BE2C (cell line): ENCODE data around the gene PLAGL1.
"Not testable (repeated sequence)": the region's sequence is repeated elsewhere in the genome, so short reads cannot be mapped to it uniquely, and the experiment has no call there.

ENCODE experiments used
- DNase-seq: peaks from one replicate; pipeline ENCODE4 v3.0.0-alpha.2; 2020
- H3K27me3 ChIP-seq: fragments of 250-450 bp; sonication (Bioruptor Pico); 2 replicates; pipeline ENCODE4 v1.5.1; 2020; ENCODE audit warnings: mild to moderate bottlenecking
- H3K36me3 ChIP-seq: fragments of 250-450 bp; sonication (Bioruptor Pico); 2 replicates; pipeline ENCODE4 v1.5.1; 2020; ENCODE audit warnings: mild to moderate bottlenecking
- H3K4me1 ChIP-seq: fragments of 250-450 bp; sonication (Bioruptor Pico); 2 replicates; pipeline ENCODE4 v1.5.1; 2020
- H3K4me3 ChIP-seq: 2 replicates; pipeline ENCODE4 v1.5.1; 2011; ENCODE audit warnings: low read depth, low read length
- H3K9me3 ChIP-seq: fragments of 250-450 bp; sonication (Bioruptor Pico); 2 replicates; pipeline ENCODE4 v1.5.1; 2020
- CTCF ChIP-seq: IDR thresholded peaks from 2 replicates; pipeline ENCODE4 v1.5.1; 2012; ENCODE audit warnings: mild to moderate bottlenecking, low read depth, low read length

The PLAGL1 gene

GRCh38 chr6:143929975-143930374 is 78.1 kb downstream of the PLAGL1 start:
- DNase-seq = no peak
- no peak for TF ChIP-seq CTCF

GRCh38 chr6:143928853-143929252 is 79.2 kb downstream of the PLAGL1 start:
- no peak for DNase-seq

More at GRCh38 chr6:143929975-143930374, 78.1 kb downstream of the PLAGL1 start:
- Histone ChIP-seq H3K4me3 (no peak overlapping the region), H3K36me3 (no peaks in the 10 kb centered on the region), H3K4me1 (no peaks in the 10 kb centered on the region), H3K27me3 (no peaks in the 10 kb centered on the region), H3K9me3 (no peaks in the 10 kb centered on the region)

GRCh38 chr6:143917026-143917425 is 91.0 kb downstream of the PLAGL1 start:
- not testable (repeated sequence) for H3K4me3 ChIP-seq, H3K36me3 ChIP-seq, H3K4me1 ChIP-seq, H3K9me3 ChIP-seq, DNase-seq, H3K27me3 ChIP-seq

More at GRCh38 chr6:143928853-143929252, 79.2 kb downstream of the PLAGL1 start:
- no peaks in the 10 kb centered on the region for H3K36me3 ChIP-seq
- no peaks in the 10 kb centered on the region for H3K4me1 ChIP-seq
- H3K4me3 ChIP-seq = no peak overlapping the region
- H3K9me3 ChIP-seq = no peaks in the 10 kb centered on the region
- no peak for TF ChIP-seq CTCF
- H3K27me3 ChIP-seq = no peaks in the 10 kb centered on the region

- Histone ChIP-seq H3K9me3 (no peaks in the 10 kb centered on the region), H3K4me3 (no peak overlapping the region), H3K36me3 (no peaks in the 10 kb centered on the region), H3K27me3 (no peaks in the 10 kb centered on the region), H3K4me1 (no peaks in the 10 kb centered on the region)
- TF ChIP-seq CTCF = no peak
- DNase-seq = no peak
Measured at GRCh38 chr6:143912671-143913070, 95.4 kb downstream of the PLAGL1 start.

- DNase-seq = no peak
- TF ChIP-seq CTCF = no peak
Measured at GRCh38 chr6:143911028-143911427, 97.0 kb downstream of the PLAGL1 start.

GRCh38 chr6:143902827-143903226 is 105.2 kb downstream of the PLAGL1 start:
- no peak for TF ChIP-seq CTCF
- H3K9me3 ChIP-seq = no peaks in the 10 kb centered on the region
- no peaks in the 10 kb centered on the region for H3K36me3 ChIP-seq
- DNase-seq = no peak
- no peaks in the 10 kb centered on the region for H3K27me3 ChIP-seq
- H3K4me1 ChIP-seq = no peaks in the 10 kb centered on the region
- no peak overlapping the region for H3K4me3 ChIP-seq

More at GRCh38 chr6:143911028-143911427, 97.0 kb downstream of the PLAGL1 start:
- Histone ChIP-seq H3K9me3 (no peaks in the 10 kb centered on the region), H3K4me1 (no peaks in the 10 kb centered on the region), H3K36me3 (no peaks in the 10 kb centered on the region), H3K27me3 (no peaks in the 10 kb centered on the region), H3K4me3 (no peak overlapping the region)
